Activated B cell treated with CpG ODN at 0.5 μM for 24 hours (primary cell): Measurements from ENCODE around the gene ANKRD17. TPM values are rescaled to one million over a fixed set of nuclear protein-coding genes. Genes with fewer than 3 reads are reported as not detected.

Experiments
- ATAC-seq: fragments of 200-7000 bp; cut with Tn5 transposase; one replicate; pipeline ENCODE4 v1.10.0; 2021; ENCODE audit warnings: low read depth, mild to moderate bottlenecking, moderate library complexity
- CTCF ChIA-PET: fragments of 350-600 bp; sonication (Branson Sonifier 250); formaldehyde crosslinking; loops from one replicate; lab custom pipeline; 2021; ENCODE audit warnings: antibody characterized with exemption; lab: Charles Lee
- POLR2A ChIA-PET: fragments of 350-600 bp; sonication (Branson Sonifier 250); formaldehyde crosslinking; loops from one replicate; lab custom pipeline; 2021; ENCODE audit warnings: antibody characterized with exemption; lab: Charles Lee
- DNase-seq: peaks from one replicate; pipeline ENCODE4 v3.0.0; 2022
- H3K27ac Mint-ChIP-seq: one replicate; pipeline ENCODE4 v1.8.0; 2020; ENCODE audit warnings: mixed read lengths
- H3K27me3 Mint-ChIP-seq: one replicate; pipeline ENCODE4 v1.8.0; 2021; ENCODE audit warnings: mixed read lengths
- H3K36me3 Mint-ChIP-seq: one replicate; pipeline ENCODE4 v1.8.0; 2021; ENCODE audit warnings: low read depth, mixed read lengths
- H3K4me1 Mint-ChIP-seq: one replicate; pipeline ENCODE4 v1.8.0; 2021; ENCODE audit warnings: mixed read lengths
- H3K4me3 Mint-ChIP-seq: one replicate; pipeline ENCODE4 v1.8.0; 2020; ENCODE audit warnings: mild to moderate bottlenecking, mixed read lengths
- H3K9me3 Mint-ChIP-seq: one replicate; pipeline ENCODE4 v1.8.0; 2020; ENCODE audit warnings: mixed read lengths
- intact Hi-C: fragments of 100-400 bp; cut with micrococcal nuclease; formaldehyde crosslinking; loops from one replicate; pipeline ENCODE4 v1.15.1; 2024
- total RNA-seq: library from RNA; stranded (reverse); gene quantifications from 2 replicates; pipeline ENCODE4 v1.2.3, GENCODE V29; 2022
- TF ChIP-seq, protein P1 (sequence below): fragments of 200-600 bp; IDR thresholded peaks from one replicate; pipeline ENCODE4 v1.8.0; 2022; ENCODE audit warnings: antibody characterized with exemption, mild to moderate bottlenecking

Gene ANKRD17
- total RNA-seq, 1 donor from 2014 or later: 61.4 TPM

GRCh38 chr4:73248416-73248815, 10.2 kb downstream of the ANKRD17 start:
- Mint-ChIP-seq H3K27me3 (no peaks in the 10 kb centered on the region), H3K9me3 (no peaks in the 10 kb centered on the region), H3K36me3 (peaks cover 40% of the 10 kb centered on the region), H3K27ac (no peak overlapping the region), H3K4me1 (peaks cover 45% of the 10 kb centered on the region), H3K4me3 (no peak overlapping the region)
- no peak for DNase-seq
- TF ChIP-seq, protein P1, sequence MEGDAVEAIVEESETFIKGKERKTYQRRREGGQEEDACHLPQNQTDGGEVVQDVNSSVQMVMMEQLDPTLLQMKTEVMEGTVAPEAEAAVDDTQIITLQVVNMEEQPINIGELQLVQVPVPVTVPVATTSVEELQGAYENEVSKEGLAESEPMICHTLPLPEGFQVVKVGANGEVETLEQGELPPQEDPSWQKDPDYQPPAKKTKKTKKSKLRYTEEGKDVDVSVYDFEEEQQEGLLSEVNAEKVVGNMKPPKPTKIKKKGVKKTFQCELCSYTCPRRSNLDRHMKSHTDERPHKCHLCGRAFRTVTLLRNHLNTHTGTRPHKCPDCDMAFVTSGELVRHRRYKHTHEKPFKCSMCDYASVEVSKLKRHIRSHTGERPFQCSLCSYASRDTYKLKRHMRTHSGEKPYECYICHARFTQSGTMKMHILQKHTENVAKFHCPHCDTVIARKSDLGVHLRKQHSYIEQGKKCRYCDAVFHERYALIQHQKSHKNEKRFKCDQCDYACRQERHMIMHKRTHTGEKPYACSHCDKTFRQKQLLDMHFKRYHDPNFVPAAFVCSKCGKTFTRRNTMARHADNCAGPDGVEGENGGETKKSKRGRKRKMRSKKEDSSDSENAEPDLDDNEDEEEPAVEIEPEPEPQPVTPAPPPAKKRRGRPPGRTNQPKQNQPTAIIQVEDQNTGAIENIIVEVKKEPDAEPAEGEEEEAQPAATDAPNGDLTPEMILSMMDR: no peak
- ATAC-seq: no peak
- intact Hi-C loops: no loop called here
- ChIA-PET POLR2A (interaction anchor here (1.1 kb wide), 1 partner anchor 9 kb away, joined by 4 read pairs; no protein-coding TSS in a partner anchor), CTCF (no interaction called here)

GRCh38 chr4:73247100-73247499, 11.5 kb downstream of the ANKRD17 start:
- H3K27ac Mint-ChIP-seq: no peak overlapping the region
- peaks cover 35% of the 10 kb centered on the region for H3K36me3 Mint-ChIP-seq
- H3K4me1 Mint-ChIP-seq: peaks cover 43% of the 10 kb centered on the region
- ChIA-PET CTCF (no interaction called here), POLR2A (no interaction called here)
- H3K27me3 Mint-ChIP-seq: no peaks in the 10 kb centered on the region
- H3K4me3 Mint-ChIP-seq: no peak overlapping the region
- H3K9me3 Mint-ChIP-seq: no peaks in the 10 kb centered on the region
- DNase-seq (no peak), ATAC-seq (no peak)
- intact Hi-C loops: no loop called here
- TF ChIP-seq, protein P1: no peak

GRCh38 chr4:73245955-73246354, 12.6 kb downstream of the ANKRD17 start:
- no peaks in the 10 kb centered on the region for H3K27me3 Mint-ChIP-seq
- H3K4me3 Mint-ChIP-seq: no peak overlapping the region
- no peaks in the 10 kb centered on the region for H3K9me3 Mint-ChIP-seq
- DNase-seq (no peak), ATAC-seq (no peak)
- H3K36me3 Mint-ChIP-seq: peaks cover 33% of the 10 kb centered on the region
- no peak overlapping the region for H3K27ac Mint-ChIP-seq
- ChIA-PET CTCF (no interaction called here), POLR2A (interaction anchor here (1.1 kb wide), 1 partner anchor 13 kb away, joined by 4 read pairs; the partner anchor contains the start of gene ANKRD17)
- intact Hi-C loops: loop anchor here (1.0 kb wide), 1 partner anchor 12 kb away; the partner anchor contains the start of gene ANKRD17
- TF ChIP-seq, protein P1: no peak
- peaks cover 43% of the 10 kb centered on the region for H3K4me1 Mint-ChIP-seq

- Mint-ChIP-seq H3K4me3 (no peak overlapping the region), H3K9me3 (no peaks in the 10 kb centered on the region), H3K27me3 (no peaks in the 10 kb centered on the region), H3K27ac (no peak overlapping the region), H3K4me1 (peaks cover 43% of the 10 kb centered on the region), H3K36me3 (peaks cover 28% of the 10 kb centered on the region)
- intact Hi-C loops: loop anchor here (1.0 kb wide), 1 partner anchor 13 kb away; the partner anchor contains the start of gene ANKRD17
- ATAC-seq (no peak), DNase-seq (no peak)
- CTCF ChIA-PET: interaction anchor here (0.6 kb wide), 1 partner anchor 230 kb away, joined by 3 read pairs; no protein-coding TSS in a partner anchor
- TF ChIP-seq, protein P1: no peak
- POLR2A ChIA-PET: interaction anchor here (1.1 kb wide), 1 partner anchor 14 kb away, joined by 4 read pairs; the partner anchor contains the start of gene ANKRD17
Observed at GRCh38 chr4:73244945-73245601, 13.5 kb downstream of the ANKRD17 start.

DNA sequence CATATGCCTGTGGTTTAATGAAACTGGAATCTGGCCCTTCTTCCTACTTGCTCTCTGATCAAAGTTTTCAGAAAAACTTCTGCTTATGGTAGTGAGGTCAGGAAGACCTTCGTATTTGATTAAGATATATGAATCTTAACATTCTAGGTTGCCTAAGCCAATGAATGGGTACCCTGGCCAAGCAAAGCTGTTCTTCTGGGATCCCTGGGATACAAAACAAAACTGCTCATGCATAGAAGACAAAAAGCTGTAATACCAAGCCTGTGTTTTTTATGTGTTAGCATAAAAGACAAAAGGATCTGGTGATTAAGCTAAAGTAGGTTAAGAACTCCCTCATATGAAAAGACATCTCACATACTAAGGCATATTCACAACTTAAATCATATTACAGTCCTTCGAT, 21.6 kb downstream of the ANKRD17 start:
- peaks cover 29% of the 10 kb centered on the region for H3K4me1 Mint-ChIP-seq
- no peak for DNase-seq

More for the DNA sequence above, 21.6 kb downstream of the ANKRD17 start:
- no peak overlapping the region for H3K4me3 Mint-ChIP-seq
- ChIA-PET POLR2A (no interaction called here), CTCF (no interaction called here)
- intact Hi-C loops: no loop called here
- no peak overlapping the region for H3K27ac Mint-ChIP-seq
- no peaks in the 10 kb centered on the region for H3K9me3 Mint-ChIP-seq
- TF ChIP-seq, protein P1: no peak
- H3K36me3 Mint-ChIP-seq: peaks cover 48% of the 10 kb centered on the region
- H3K27me3 Mint-ChIP-seq: no peaks in the 10 kb centered on the region
- ATAC-seq: no peak
